DOHH2 (cell line): ENCODE measurements around the gene PTGS1.

Source experiments
- H3F3A ChIP-seq: fragments of 200-600 bp; sonication (generic), shearing (Covaris generic); 2 replicates; pipeline ENCODE4 v1.6.0; 2016; ENCODE audit warnings: antibody characterized with exemption, mild to moderate bottlenecking; ENCODE audit not compliant: control insufficient read depth, insufficient read depth
- H3K27ac ChIP-seq: fragments of 200-600 bp; sonication (generic); 2 replicates; pipeline ENCODE4 v1.5.1; 2014; ENCODE audit warnings: low read depth, mild to moderate bottlenecking, low read length, moderate library complexity
- H3K27me3 ChIP-seq: fragments of 200-600 bp; sonication (generic); 2 replicates; pipeline ENCODE4 v1.6.1; 2014; ENCODE audit warnings: mild to moderate bottlenecking, low read length, mixed read lengths; ENCODE audit not compliant: control insufficient read depth
- H3K36me3 ChIP-seq: fragments of 200-600 bp; sonication (generic); 2 replicates; pipeline ENCODE4 v1.6.1; 2014; ENCODE audit warnings: mild to moderate bottlenecking, low read length, moderate library complexity, mixed read lengths; ENCODE audit not compliant: control insufficient read depth
- H3K4me1 ChIP-seq: fragments of 200-600 bp; sonication (generic); 2 replicates; pipeline ENCODE4 v1.6.1; 2014; ENCODE audit warnings: mild to moderate bottlenecking, low read length, mixed read lengths; ENCODE audit not compliant: control insufficient read depth
- H3K4me2 ChIP-seq: fragments of 200-600 bp; sonication (generic); 2 replicates; pipeline ENCODE4 v1.6.0; 2014; ENCODE audit warnings: mild to moderate bottlenecking, low read length, moderate library complexity
- H3K4me3 ChIP-seq: fragments of 200-600 bp; sonication (generic); 2 replicates; pipeline ENCODE4 v1.5.1; 2014; ENCODE audit warnings: mild to moderate bottlenecking, low read length, mixed read lengths
- H3K79me2 ChIP-seq: fragments of 200-600 bp; sonication (generic); 2 replicates; pipeline ENCODE4 v1.6.1; 2014; ENCODE audit warnings: mild to moderate bottlenecking, low read length, mixed read lengths; ENCODE audit not compliant: control insufficient read depth
- H3K9me2 ChIP-seq: fragments of 200-600 bp; sonication (generic); replicated peaks from 2 replicates; pipeline ENCODE4 v1.6.1; 2014; ENCODE audit warnings: mild to moderate bottlenecking, low read length, mixed read lengths; ENCODE audit not compliant: control insufficient read depth
- H3K9me3 ChIP-seq: fragments of 200-600 bp; sonication (generic); 2 replicates; pipeline ENCODE4 v1.6.1; 2014; ENCODE audit warnings: antibody characterized with exemption, low read length, mixed read lengths; ENCODE audit not compliant: control insufficient read depth, insufficient read depth
- H4K20me1 ChIP-seq: fragments of 200-600 bp; sonication (generic); 2 replicates; pipeline ENCODE4 v1.6.0; 2014; ENCODE audit warnings: low read depth, mild to moderate bottlenecking, antibody characterized with exemption, low read length, moderate library complexity; ENCODE audit not compliant: control insufficient read depth, insufficient read depth
- EZH2phosphoT487 ChIP-seq: fragments of 200-600 bp; sonication (generic); IDR thresholded peaks from 2 replicates; pipeline ENCODE4 v1.6.1; 2017; ENCODE audit warnings: borderline replicate concordance, mild to moderate bottlenecking, antibody characterized with exemption, low read length, moderate library complexity, mixed read lengths
- TF ChIP-seq, protein P1 (sequence below): fragments of 200-600 bp; sonication (generic); IDR thresholded peaks from one replicate; pipeline ENCODE4 v1.5.1; 2014; ENCODE audit warnings: antibody characterized with exemption, mild to moderate bottlenecking, low read depth, low read length; ENCODE audit not compliant: poor library complexity, severe bottlenecking

PTGS1 gene

DNA sequence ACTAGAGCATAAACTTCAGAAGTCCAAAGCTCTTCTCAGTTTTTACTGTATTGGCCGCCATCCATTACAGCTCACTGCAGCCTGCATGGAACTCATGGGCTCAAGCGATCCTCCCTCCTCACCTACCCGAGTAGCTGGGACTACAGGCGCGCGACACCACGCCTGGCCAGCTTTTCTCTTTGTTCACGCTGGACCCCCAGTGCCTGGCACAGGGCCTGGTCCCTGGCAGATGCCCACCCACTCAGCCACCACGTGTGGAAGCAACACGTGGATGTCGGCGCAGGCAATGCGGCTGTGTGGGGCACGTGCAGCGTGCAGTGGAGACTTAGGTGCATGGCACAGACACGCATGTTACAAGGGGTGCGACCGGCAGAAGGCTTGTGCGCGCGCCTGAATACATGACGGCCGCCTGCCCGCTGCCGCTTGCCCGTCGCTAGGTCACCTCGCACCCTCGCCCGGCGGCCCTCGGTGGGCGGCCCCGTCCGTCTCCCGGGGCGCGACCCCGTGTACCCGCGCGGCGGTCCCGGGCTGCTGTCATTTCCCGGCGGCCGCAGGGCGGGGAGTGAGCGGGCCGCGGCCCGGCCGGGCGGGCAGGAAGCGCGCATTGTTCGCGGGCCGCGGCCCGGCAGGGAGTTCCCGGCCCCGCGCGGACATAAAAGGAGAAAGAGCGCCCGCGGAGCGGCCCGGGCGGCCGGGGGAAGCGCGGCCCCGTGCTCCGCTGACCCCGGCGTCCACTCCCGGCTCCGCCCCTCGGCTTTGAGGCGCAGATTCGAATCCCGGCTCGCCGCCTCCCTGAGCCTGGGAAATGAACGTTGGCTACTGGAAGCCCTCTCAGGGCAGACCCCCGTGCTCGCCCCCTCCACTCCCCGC is 24.1 kb upstream of the PTGS1 start:
- H3K4me2 ChIP-seq = no peak overlapping the region
- no peaks in the 10 kb centered on the region for H3K36me3 ChIP-seq
- no peak overlapping the region for H3K4me3 ChIP-seq
- H3K79me2 ChIP-seq = no peaks in the 10 kb centered on the region
- no peaks in the 10 kb centered on the region for H3K4me1 ChIP-seq
- no peak overlapping the region for H3K27ac ChIP-seq
- peaks cover 11% of the 10 kb centered on the region for H3K27me3 ChIP-seq
- no peak for TF ChIP-seq EZH2phosphoT487
- TF ChIP-seq, protein P1, sequence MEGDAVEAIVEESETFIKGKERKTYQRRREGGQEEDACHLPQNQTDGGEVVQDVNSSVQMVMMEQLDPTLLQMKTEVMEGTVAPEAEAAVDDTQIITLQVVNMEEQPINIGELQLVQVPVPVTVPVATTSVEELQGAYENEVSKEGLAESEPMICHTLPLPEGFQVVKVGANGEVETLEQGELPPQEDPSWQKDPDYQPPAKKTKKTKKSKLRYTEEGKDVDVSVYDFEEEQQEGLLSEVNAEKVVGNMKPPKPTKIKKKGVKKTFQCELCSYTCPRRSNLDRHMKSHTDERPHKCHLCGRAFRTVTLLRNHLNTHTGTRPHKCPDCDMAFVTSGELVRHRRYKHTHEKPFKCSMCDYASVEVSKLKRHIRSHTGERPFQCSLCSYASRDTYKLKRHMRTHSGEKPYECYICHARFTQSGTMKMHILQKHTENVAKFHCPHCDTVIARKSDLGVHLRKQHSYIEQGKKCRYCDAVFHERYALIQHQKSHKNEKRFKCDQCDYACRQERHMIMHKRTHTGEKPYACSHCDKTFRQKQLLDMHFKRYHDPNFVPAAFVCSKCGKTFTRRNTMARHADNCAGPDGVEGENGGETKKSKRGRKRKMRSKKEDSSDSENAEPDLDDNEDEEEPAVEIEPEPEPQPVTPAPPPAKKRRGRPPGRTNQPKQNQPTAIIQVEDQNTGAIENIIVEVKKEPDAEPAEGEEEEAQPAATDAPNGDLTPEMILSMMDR = no peak
- no peaks in the 10 kb centered on the region for H3K9me2 ChIP-seq
- no peaks in the 10 kb centered on the region for H3K9me3 ChIP-seq
- H3F3A ChIP-seq = no peaks in the 10 kb centered on the region
- H4K20me1 ChIP-seq = 0 out of 2 replicates have a peak, but pooled peaks cover 2% of the 10 kb centered on the region

DNA sequence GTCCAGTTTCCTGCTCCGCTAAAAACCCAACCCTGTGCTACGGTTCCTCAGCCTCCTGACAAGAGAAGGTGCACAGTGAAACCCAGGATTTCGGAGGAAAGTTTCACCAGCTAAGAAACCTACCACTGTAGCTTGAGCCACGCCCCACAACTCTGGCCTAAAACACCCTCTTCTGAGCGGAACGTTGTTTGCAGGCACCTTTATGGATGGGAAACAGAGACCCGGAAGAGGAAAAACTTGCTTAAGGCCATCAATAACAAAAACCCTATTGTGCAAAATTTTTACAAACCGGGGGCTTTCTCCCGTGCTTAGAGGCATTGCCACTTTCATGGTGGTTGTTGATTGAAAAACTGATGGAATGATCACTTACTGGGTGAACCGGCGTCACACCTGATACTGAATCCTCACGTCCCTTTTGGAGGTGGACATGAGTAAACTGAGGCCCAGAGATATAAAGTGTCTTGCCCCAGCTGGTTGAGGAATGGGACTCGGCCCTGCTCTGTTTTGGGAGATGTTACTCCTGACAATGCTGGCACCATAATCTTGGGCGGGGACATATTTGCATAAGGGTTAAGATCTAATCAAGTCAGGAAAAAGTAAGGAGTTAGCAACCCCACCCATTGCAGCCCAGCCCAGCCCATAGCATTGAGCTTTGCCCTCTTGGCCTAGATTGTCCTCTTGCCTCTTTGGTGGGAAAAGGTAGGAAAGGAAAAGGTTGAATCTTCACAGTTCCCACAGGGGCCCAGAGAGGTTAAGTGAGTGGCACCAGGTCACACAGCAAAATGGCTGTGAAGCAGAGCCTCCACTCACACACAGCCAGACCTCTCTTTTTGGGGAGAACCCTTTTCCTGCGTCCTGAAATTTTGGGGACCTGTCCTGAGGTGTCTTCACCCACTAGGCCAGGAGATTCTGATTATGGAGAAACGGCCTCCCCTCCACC is 23.2 kb upstream of the PTGS1 start:
- H3K4me1 ChIP-seq = no peaks in the 10 kb centered on the region
- H3F3A ChIP-seq = no peaks in the 10 kb centered on the region
- no peak overlapping the region for H3K27ac ChIP-seq
- H3K4me3 ChIP-seq = no peak overlapping the region
- no peaks in the 10 kb centered on the region for H4K20me1 ChIP-seq
- H3K4me2 ChIP-seq = no peak overlapping the region
- H3K9me2 ChIP-seq = no peaks in the 10 kb centered on the region
- H3K36me3 ChIP-seq = no peaks in the 10 kb centered on the region
- no peak for TF ChIP-seq EZH2phosphoT487
- TF ChIP-seq, protein P1 = no peak
- no peaks in the 10 kb centered on the region for H3K79me2 ChIP-seq
- H3K27me3 ChIP-seq = peaks cover 7% of the 10 kb centered on the region
- no peaks in the 10 kb centered on the region for H3K9me3 ChIP-seq

DNA sequence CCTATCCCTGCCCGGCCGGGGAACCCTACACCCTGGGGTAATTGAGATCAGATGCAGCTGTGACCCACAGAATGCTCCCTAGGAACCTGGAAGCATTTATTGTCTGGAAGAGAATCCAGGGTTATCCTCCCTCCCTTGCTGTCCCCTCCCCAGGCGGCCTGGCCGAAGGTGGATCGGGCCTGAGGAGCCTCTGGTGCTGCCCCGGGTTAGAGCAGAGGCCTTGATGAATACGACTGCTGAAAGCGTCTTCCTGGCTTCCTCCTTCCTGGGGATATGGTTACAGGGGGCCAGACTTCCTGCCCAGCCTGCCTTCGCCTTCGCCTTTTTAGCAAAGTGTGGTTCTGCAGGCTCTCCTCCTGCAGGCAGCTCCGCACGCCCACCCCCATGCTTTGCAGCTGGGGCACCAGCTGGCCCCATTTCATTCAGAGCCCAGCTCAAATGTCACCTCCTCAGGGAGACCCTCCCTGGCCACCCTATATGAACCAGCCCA is 22.5 kb upstream of the PTGS1 start:
- Histone ChIP-seq H3K27me3 (peaks cover 7% of the 10 kb centered on the region), H3K4me2 (no peak overlapping the region), H3K79me2 (no peaks in the 10 kb centered on the region), H4K20me1 (no peaks in the 10 kb centered on the region), H3F3A (no peaks in the 10 kb centered on the region), H3K36me3 (no peaks in the 10 kb centered on the region), H3K4me3 (no peak overlapping the region), H3K9me3 (no peaks in the 10 kb centered on the region), H3K4me1 (no peaks in the 10 kb centered on the region), H3K27ac (no peak overlapping the region), H3K9me2 (no peaks in the 10 kb centered on the region)
- TF ChIP-seq, protein P1 = no peak
- no peak for TF ChIP-seq EZH2phosphoT487
